ENCODE measurements around the gene TMEM214.
A peak's percentile ranks its signal among the peaks of the same experiment; 100 is the strongest.

TMEM214 gene

DNA sequence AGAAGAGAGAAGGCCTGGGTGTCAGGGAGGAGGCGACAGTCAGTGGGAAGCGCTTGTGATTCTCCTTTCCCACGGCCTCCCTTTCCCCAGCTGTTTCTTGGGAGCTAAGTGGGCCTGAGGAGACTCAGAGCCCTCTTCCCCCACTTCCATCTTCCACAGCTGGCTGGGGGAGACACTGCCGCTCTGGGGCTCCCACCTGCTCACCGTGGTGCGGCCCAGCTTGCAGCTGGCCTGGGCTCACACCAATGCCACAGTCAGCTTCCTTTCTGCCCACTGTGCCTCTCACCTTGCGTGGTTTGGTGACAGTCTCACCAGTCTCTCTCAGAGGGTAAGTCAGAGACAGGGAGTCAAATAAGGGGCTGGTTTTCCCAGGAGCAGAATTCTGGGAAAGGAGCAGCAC is 7.1 kb downstream of the TMEM214 start:
- no peak for DNase-seq (ENCODE audit: low read depth in 2 of 2)

DNA sequence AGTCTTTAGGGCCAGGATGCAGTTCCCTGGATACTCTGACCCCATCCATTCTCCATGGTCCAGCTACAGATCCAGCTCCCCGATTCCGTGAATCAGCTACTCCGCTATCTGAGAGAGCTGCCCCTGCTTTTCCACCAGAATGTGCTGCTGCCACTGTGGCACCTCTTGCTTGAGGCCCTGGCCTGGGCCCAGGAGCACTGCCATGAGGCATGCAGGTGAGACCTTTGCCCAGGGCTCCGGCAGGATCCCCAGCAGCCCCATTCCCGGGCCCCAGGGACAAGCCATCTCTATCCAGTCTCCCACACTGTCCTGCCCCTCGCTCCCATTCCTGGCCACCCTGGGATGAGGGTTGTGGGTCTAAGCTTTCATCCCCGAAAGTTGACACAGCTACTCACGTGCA is 7.5 kb downstream of the TMEM214 start:
- DNase-seq (ENCODE audit: low read depth in 2 of 2), result no peak

DNA sequence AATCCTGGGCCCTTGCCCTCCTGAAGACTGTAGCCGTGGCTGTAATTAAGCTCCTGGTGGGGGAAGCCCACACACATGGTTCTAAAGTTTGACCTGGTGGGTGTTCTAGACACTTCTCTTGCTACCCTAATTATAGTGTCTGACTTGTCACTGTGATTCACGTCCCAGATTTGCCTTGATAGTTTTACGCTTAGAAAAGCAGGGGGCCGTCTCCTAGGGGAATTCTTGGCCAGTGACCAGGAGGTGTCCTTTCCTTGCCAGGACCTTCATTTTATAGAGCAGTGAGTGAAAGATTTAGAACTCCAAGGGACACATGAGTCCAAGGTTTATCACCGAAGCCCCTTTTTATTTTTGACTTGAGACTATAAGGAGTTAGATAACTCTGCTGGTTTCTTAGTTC is 9.0 kb downstream of the TMEM214 start:
- DNase-seq (ENCODE audit: low read depth in 2 of 2), result no peak

DNA sequence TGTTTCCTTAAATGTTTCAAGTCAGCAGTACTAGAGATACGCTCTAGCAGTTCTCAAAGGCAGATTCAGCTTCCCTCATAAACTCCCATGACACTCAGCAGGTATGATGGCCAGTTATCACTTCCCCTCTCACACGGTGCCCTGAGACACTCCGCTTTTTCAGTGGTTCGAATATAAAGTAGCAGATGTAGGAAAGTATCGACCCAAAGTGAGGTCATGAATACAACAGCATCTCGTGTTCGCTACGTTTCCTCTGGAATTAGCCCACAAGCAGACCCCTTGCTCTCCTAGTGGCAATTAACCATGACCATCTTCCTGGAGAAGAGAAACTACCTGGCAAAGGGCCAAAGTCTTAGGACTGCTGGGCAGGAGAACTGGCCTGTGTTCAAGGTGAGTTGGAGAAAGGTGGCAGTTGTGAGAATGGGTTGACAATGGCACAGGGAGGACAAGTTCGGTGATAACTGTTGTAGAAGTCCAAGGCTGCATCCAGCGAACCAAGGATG is 9.4 kb downstream of the TMEM214 start:
- no peak for DNase-seq (ENCODE audit: low read depth in 2 of 2)

DNA sequence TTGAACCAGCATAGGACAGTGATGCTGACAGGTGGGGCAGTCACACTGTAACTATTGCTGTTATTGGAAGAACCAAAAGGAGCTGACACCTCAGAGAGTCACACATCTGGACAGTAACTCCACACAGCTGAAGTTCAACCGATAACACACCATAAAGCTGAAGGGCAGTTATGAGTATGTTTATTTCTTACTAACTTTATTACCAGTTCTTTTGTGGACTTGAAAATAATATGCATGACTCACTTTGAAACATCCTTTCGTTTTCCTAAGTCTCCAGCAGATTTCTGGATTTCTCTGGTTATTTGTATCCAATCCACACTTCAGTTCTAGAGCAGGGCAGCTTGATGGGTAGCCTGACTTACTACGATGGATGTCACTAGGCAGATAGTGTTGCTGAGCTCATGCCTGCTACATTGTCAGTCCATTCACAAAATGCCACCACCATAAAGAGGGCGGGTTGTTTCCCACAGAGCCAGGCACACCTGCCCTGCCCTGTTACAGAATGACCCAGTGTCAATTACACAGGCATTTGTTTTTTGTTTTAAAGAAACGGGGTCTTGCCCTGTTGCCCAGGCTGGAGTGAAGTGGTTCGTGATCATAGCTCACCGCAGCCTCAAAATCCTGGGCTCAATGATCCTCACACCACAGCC is 10.3 kb downstream of the TMEM214 start:
- DNase-seq (ENCODE audit: low read depth in 2 of 2), result no peak

DNA sequence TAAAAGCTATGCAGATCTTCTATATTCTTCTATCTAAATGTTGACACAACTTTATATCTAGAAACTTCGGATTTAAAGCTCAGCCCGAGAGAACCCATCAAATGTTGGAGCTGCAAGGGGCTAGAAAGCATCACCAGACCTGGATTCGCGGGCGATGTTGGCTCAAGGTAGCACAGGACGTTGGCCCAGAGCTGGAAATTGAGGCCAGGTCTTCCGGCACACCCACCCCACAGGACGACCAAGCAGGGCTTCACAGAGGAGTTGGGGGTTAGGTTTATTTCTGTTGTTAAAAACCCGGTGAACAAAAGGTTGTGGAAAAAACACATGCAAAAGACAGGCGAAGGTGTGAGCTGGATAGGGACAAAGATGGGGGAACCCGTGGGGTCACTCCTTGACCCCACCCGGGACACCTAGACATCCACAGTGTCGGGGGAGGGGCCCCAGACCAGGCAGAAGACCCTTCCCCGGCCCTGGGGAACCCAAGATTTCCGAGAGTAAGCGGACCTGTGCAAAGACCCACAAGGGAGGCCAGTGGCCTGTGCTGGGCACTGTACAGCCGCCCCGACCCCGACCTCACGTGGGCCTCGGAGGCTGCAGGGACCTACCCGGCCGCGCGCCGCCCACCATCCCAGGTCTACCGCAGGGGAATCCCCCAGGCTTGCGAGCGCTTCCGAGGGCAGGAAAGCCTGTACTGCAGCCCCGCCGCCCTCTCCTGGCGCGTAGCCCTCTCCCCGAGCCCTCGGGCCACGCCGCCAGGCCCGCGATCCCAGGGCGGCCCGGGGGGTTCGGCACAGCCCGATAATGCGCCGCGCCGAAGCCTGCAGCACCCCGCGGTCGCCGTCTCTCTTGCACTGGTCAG is 16.9 kb downstream of the TMEM214 start:
- no peak for DNase-seq (ENCODE audit: low read depth in 2 of 2)

DNA sequence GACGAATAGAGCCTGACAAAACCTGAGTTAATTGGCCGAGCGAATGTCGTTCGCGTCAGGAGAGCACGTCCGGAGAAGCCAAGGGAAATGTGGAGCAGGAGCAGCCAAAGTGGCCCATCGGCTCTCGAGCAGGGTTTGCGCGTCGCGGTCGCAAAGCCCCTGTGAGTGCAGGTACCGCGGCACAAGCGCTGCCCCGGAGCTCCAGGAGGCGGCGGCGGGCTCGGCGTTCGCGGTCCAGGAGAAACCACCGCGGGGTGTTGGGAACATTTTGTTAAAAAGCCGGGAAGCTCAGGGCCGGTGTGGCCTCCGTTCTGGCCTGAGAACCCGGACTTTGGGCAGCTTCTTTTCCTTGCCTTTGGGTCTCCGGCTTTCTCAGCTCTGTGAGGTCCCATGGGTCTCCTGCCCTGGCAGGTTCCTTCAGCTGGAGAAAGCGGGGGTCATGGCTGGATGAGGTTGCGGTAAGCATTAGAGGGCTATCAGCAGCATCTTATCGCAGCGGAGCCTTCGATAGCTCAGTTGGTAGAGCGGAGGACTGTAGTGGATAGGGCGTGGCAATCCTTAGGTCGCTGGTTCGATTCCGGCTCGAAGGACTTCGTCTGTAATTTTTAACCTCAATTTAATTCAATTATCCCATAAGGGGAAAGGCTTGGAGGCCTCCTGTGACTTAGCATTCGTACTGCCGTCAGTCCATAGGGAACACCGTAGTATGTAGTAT is 17.7 kb downstream of the TMEM214 start:
- peak; percentile 92 to 93 for DNase-seq (ENCODE audit: low read depth in 2 of 2)

DNA sequence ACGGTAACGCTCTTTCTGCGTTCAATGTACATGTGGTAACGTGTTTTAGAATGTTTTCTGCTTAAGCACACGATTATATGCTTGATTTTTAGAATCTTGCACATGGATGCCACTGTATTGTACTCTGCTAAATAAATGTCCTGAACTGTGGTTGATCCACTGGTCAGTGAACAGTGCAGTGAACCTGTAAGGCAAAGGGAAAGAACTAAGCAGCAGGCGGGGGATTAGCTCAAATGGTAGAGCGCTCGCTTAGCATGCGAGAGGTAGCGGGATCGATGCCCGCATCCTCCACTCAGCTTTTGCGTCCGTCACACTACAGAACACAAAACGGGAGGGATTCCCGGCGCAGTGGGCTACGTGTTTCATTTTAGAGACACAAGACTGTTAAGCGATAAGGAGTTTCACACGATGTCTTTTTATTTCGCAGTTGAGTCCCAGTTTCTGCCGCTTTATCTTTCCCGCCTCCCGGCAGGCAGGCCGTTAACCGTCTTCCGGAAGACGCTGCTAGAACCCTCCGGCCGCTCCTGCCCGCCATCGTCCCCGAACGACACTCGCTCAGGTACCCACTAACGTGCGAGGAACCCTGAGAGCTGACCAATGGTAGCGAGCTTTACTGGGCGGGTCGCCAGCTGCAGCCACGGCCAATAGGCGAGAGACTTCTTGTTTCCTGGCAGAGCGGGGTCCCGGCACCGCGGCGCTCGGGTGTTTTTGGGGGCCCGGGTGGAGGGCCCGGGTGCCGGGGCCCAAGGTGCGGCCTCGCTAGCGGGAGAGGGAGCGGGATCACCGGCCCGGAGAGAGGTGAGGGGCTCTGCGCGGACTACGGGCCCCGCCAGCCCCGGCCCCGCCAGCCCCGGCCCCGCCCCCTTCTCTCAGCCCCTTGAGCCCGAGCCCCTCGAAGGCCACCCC is 18.5 kb downstream of the TMEM214 start, which contains the start of gene AGBL5:
Gene AGBL5, plus strand, starts transcription at position 673 of the 906 bp plus-strand sequence. CDS start 1,291 bp downstream, outside the sequence.
- DNase-seq (ENCODE audit: low read depth in 2 of 2), result peak; percentile 85 to 86

DNA sequence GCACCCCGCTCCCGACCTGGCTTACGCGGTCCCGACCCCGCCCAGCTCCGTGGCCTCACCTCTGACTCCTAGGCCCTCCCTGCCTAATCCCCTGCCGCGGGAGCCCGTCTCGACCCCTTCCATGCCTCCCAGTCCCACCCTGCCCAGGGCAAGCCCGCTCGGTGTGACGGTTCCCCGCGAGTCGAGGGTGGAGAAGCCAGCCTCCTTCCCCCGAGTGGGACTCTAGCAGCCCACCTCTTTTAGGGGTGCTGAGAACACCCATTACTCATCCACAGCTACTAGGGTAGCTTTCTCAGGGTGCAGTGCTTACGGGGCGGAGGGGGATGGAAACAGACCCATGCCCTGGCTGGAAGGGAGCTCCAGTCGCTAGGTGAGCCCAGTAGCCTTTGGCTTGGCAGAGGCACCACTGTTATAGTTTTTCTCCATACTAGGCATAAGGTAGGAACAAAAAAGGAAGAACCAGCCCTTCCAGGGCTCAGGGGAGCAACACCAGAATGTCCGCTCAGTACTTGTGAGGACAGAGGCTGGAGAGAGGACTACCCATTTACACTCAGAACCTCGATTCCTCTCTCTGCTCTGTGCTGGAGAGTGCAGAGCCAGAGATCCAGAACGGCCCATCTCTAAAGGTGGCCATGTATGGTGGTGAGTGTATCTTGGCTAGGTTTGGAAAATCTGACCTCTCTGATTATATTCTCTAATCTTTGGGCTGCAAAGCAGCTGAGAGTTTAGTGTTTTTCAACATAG is 19.3 kb downstream of the TMEM214 start:
- no peak for DNase-seq (ENCODE audit: low read depth in 2 of 2)

DNA sequence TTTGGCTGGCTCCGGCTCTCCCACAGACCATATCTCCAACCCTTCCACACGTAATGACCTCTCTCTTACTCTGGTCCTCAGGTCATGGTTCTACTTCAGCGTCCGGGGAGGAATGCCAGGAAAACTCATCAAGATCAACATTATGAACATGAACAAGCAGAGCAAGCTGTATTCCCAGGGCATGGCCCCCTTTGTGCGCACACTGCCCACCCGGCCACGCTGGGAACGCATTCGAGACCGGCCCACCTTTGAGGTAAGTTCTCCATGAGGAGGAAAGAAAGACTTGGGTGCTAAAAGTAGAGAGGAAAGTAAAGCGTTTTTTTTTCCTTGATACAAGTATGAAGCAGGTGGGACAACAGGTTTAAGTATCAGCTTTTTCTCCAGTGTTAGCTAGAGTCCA is 20.6 kb downstream of the TMEM214 start:
- no peak for DNase-seq (ENCODE audit: low read depth in 2 of 2)

DNA sequence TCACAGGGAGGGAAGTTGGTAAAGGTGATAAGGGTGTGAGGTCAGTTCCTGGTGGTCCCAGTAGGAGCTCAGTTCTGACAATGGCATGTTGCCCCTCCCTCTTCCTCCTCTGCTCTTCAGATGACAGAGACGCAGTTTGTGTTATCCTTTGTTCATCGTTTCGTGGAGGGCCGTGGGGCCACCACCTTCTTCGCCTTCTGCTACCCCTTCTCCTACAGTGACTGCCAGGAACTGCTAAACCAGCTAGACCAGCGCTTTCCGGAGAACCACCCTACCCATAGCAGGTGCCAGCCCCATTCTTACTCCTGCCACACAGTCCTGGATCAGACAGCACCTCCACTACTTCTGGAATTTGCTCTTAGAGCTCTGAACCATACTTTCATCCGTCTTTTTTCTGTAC is 21.0 kb downstream of the TMEM214 start:
- DNase-seq (ENCODE audit: low read depth in 2 of 2), result no peak

DNA sequence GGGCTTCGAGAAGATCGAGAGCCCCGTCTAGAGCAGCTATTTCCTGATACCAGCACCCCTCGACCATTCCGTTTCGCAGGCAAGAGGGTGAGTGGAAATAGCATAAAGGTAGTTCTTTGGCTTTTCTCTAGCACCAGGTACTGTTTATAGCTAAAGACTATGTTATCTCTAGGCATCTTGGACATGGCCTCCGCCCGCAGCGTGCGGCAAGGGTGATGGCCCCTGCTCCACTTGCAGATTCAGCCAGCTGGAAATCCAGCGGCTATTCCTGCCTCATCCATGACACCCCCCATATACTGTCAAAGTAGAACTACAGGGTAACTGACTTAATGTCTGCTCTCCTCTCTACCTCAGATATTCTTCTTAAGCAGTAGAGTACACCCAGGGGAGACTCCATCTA is 22.0 kb downstream of the TMEM214 start:
- no peak for DNase-seq (ENCODE audit: low read depth in 2 of 2)

DNA sequence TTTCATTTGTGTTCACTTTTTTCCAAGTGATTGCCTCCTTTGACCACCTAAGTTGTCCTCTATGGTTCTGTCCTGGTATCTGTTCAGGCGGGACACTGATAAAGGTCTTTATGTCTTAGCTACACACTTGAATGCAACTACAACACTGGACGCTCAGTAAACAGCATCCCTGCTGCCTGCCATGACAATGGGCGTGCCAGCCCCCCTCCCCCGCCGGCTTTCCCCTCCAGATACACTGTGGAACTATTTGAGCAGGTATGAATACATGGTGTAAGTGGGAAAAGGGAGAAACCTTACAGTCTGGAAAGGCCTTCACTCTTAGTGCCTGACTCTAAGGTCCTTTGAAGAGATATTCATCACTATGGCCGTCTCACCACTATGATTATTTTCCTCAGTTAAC is 24.4 kb downstream of the TMEM214 start:
- no peak for DNase-seq (ENCODE audit: low read depth in 2 of 2)

DNA sequence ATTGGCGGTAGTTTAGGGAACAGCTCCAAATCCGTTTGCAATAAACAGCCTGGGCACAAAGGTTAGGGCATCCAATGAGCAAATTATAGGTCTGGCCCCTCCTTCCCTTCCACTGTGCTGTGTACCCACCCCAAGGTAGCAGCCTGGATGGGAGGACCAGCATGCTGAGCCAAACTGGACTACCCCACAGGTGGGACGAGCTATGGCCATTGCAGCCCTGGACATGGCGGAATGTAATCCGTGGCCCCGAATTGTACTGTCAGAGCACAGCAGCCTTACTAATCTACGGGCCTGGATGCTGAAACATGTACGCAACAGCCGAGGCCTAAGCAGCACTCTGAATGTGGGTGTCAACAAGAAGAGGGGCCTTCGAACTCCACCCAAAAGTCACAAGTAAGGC is 25.4 kb downstream of the TMEM214 start:
- no peak for DNase-seq (ENCODE audit: low read depth in 2 of 2)

DNA sequence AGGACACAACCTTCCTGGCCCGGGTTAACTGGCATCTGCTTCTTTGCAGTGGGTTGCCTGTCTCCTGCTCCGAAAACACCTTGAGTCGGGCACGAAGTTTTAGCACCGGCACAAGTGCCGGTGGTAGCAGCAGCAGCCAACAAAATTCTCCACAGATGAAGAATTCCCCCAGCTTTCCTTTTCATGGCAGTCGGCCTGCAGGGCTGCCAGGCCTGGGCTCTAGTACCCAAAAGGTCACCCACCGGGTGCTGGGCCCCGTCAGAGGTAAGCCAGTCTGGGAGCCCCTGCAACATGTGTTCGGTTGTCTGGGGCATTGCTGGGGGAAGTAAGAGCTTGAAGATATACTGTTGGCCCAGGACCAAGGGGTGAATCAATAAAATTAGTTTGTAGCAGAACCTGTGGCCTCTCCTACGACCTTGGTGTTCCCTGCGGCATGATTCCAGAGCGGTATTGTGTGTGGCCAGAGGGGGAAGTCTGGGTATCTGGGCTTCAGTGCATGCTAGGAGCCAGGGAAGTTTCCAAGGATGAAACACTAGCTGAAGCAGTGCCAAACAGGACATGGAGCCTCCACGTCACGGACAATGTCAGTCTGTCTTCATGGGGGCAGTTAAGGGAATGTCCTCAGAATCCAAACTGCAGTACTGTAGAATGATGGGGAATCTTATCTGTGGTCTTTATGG is 26.5 kb downstream of the TMEM214 start:
- DNase-seq (ENCODE audit: low read depth in 2 of 2), result no peak

DNA sequence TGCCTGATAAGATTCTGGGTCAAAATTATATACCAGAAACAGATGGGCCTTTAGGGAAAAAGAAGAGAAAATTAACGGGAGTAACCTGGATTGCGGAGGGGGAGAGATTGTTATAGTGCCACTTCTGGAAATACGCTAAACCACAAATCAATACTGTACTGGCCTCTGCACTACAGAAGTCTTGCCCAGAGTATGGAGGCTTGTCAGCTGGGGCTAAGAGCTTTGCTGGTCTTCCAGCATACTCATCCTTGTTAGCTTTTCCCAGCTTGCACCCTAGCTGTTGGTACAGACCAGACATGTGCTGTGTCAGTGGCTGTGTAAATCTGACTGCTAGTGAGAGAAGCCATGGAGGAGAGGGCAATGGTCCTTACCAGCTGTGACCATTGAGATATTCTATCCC is 27.6 kb downstream of the TMEM214 start:
- no peak for DNase-seq (ENCODE audit: low read depth in 2 of 2)

DNA sequence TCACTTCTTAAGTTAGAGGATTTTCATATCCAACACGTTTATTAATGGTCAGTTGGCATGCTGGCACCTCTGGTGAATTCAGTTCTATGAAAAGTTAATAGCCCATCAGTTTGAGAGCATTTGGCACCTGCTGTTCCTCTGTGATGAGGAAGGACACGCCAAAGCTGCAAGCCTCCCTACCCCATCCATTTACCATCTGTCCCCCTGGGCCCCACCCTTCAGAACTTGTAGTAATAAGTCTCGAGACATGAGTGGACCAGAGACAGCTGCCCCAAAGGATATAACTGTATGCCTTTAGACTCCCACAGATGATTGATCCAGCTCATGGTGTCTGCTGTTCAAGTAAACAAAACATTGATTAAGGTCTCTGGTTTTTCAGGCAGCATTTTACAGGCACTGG is 32.4 kb downstream of the TMEM214 start:
- no peak for DNase-seq (ENCODE audit: low read depth in 2 of 2)

DNA sequence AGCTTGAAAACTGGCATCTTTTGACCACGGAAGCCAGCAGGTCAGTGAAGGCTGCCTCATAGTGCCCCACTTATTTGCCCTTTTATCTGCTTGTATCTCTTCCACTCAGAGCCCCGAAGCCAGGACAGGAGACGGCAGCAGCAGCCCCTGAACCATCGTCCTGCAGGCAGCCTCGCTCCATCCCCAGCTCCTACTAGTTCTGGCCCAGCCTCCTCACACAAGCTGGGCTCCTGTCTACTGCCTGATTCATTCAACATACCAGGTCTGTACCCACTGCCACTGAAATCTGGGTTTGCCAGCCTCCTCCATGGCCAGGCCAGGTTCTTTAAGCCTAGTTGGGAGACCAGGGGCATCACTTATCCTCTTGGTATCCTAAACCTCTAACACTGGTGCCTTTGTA is 34.6 kb downstream of the TMEM214 start:
- no peak for DNase-seq (ENCODE audit: low read depth in 2 of 2)

DNA sequence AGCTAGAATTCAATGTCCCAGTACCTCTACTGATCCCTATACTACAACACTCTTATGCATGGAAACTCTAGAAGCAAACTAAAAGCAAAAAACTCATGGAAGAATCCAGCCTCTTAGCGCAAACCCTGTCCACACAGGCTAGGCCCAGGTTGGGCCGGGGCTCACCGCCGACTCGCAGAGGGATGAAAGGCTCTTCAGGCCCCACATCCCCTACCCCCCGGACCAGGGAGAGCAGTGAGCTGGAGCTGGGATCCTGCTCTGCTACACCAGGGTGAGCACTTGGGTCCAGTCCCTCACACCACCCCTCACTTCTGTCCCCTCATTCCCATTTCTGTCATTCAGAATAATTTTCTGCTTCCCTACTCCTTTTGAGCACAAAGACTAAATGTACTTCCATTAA is 36.7 kb downstream of the TMEM214 start:
- no peak for DNase-seq (ENCODE audit: low read depth in 2 of 2)

DNA sequence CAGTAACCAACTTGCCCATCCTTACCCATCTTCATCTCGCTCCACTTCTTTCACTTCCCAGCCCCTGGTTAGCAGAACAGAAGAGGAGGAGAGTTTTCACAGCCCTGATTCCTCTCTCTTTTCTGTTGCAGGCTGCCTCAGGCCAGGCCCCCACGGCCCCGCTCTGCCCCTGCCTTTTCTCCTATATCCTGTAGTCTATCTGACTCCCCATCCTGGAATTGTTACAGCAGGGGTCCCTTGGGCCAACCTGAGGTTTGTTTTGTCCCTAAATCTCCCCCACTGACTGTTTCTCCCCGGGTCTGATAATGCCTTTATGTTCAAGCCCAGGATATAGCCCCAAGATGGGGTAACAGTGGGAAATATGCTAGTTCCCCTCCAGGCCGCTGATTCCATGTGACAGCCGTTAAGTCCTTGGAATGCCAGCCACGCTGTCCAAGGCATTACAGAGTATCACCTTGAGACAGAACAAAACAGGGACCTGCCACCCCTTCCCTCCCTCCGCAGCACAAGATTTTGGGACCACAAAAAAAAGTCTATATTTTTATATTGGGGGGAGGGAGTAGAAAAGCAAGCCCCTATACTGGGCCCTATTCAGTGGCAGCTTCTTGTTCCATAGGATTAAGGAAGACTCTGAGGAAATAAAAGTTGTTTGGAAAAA is 37.3 kb downstream of the TMEM214 start:
- no peak for DNase-seq (ENCODE audit: low read depth in 2 of 2)

All from fibroblast of skin of left quadriceps (primary cell).